Measurements from ENCODE around the gene NCF4. TPM values are rescaled to one million over a fixed set of nuclear protein-coding genes. Genes with fewer than 3 reads are reported as not detected.

NCF4 gene
- total and polyA plus RNA-seq, 4 donors: 14.1 to 113 (median 40.0) TPM

- WGBS, 2 donors: 82 to 83% methylated on average over 4 of the region's 4 CpGs
- H3K27ac ChIP-seq (ENCODE audit: low read depth in 1 of 2, low read length in 1 of 2): no peak overlapping the region
Observed at GRCh38 chr22:36887162-36887561, 26.4 kb downstream of the NCF4 start.

GRCh38 chr22:36891646-36892045 lies 30.8 kb downstream of the NCF4 start:
- 85 to 90% methylated on average over 1 of the region's 1 CpG for WGBS, 2 donors
- Histone ChIP-seq H3K27ac (ENCODE audit: low read depth in 1 of 2, low read length in 1 of 2) (no peak overlapping the region), H3K9me3 (ENCODE audit: control insufficient read depth in 4 of 4, insufficient read depth in 3 of 4, low read length in 3 of 4) (peaks cover 0 to 5% (median 0%) of the 10 kb centered on the region in 4 donors), H3K27me3 (ENCODE audit: control insufficient read depth in 3 of 3, insufficient read depth in 3 of 3, low read length in 2 of 3) (no peaks in the 10 kb centered on the region), H3K4me3 (no peak overlapping the region), H3K9ac (ENCODE audit: insufficient read depth in 1 of 2, low read length in 2 of 2) (no peak overlapping the region), H3K36me3 (ENCODE audit: control insufficient read depth in 4 of 4, insufficient read depth in 4 of 4, low read length in 4 of 4) (no peaks in the 10 kb centered on the region), H3K4me1 (ENCODE audit: control insufficient read depth in 5 of 5, insufficient read depth in 5 of 5, low read length in 5 of 5) (peaks cover 0 to 4% (median 0%) of the 10 kb centered on the region in 5 donors)
- ATAC-seq (ENCODE audit: insufficient read depth, low FRiP score) (no peak), DNase-seq (no peak)
- TF ChIP-seq CTCF (IDR thresholded peaks at IDR 0.05; ENCODE audit: control extremely low read depth, extremely low read depth): no peak

More at GRCh38 chr22:36887162-36887561, 26.4 kb downstream of the NCF4 start:
- no peak for DNase-seq
- H3K36me3 ChIP-seq (ENCODE audit: control insufficient read depth in 4 of 4, insufficient read depth in 4 of 4, low read length in 4 of 4): no peaks in the 10 kb centered on the region
- no peak for ATAC-seq (ENCODE audit: insufficient read depth, low FRiP score)
- H3K4me3 ChIP-seq: no peak overlapping the region
- no peak overlapping the region for H3K9ac ChIP-seq (ENCODE audit: insufficient read depth in 1 of 2, low read length in 2 of 2)
- peaks cover 0 to 3% (median 0%) of the 10 kb centered on the region in 4 donors for H3K9me3 ChIP-seq (ENCODE audit: control insufficient read depth in 4 of 4, insufficient read depth in 3 of 4, low read length in 3 of 4)
- H3K27me3 ChIP-seq (ENCODE audit: control insufficient read depth in 3 of 3, insufficient read depth in 3 of 3, low read length in 2 of 3): peaks cover 0 to 4% (median 0%) of the 10 kb centered on the region in 3 donors
- H3K4me1 ChIP-seq (ENCODE audit: control insufficient read depth in 5 of 5, insufficient read depth in 5 of 5, low read length in 5 of 5): no peaks in the 10 kb centered on the region
- no peak for TF ChIP-seq CTCF (IDR thresholded peaks at IDR 0.05; ENCODE audit: control extremely low read depth, extremely low read depth)

- Histone ChIP-seq H3K36me3 (ENCODE audit: control insufficient read depth in 4 of 4, insufficient read depth in 4 of 4, low read length in 4 of 4) (no peaks in the 10 kb centered on the region), H3K4me3 (no peak overlapping the region), H3K27me3 (ENCODE audit: control insufficient read depth in 3 of 3, insufficient read depth in 3 of 3, low read length in 2 of 3) (no peaks in the 10 kb centered on the region), H3K9me3 (ENCODE audit: control insufficient read depth in 4 of 4, insufficient read depth in 3 of 4, low read length in 3 of 4) (peaks cover 0 to 5% (median 0%) of the 10 kb centered on the region in 4 donors), H3K9ac (ENCODE audit: insufficient read depth in 1 of 2, low read length in 2 of 2) (no peak overlapping the region), H3K4me1 (ENCODE audit: control insufficient read depth in 5 of 5, insufficient read depth in 5 of 5, low read length in 5 of 5) (peaks cover 0 to 4% (median 0%) of the 10 kb centered on the region in 5 donors), H3K27ac (ENCODE audit: low read depth in 1 of 2, low read length in 1 of 2) (no peak overlapping the region)
- DNase-seq: no peak
- TF ChIP-seq CTCF (IDR thresholded peaks at IDR 0.05; ENCODE audit: control extremely low read depth, extremely low read depth): no peak
- ATAC-seq (ENCODE audit: insufficient read depth, low FRiP score): no peak
- WGBS, 2 donors: 38 to 43% methylated on average over 2 of the region's 2 CpGs
Observed at GRCh38 chr22:36892292-36892691, 31.5 kb downstream of the NCF4 start.

- H3K9me3 ChIP-seq (ENCODE audit: control insufficient read depth in 4 of 4, insufficient read depth in 3 of 4, low read length in 3 of 4): peaks cover 0 to 7% (median 0%) of the 10 kb centered on the region in 4 donors
- ATAC-seq (ENCODE audit: insufficient read depth, low FRiP score): no peak
- no peaks in the 10 kb centered on the region for H3K27me3 ChIP-seq (ENCODE audit: control insufficient read depth in 3 of 3, insufficient read depth in 3 of 3, low read length in 2 of 3)
- 74 to 84% methylated on average over 3 of the region's 3 CpGs for WGBS, 2 donors
- no peak overlapping the region for H3K9ac ChIP-seq (ENCODE audit: insufficient read depth in 1 of 2, low read length in 2 of 2)
- H3K4me1 ChIP-seq (ENCODE audit: control insufficient read depth in 5 of 5, insufficient read depth in 5 of 5, low read length in 5 of 5): peaks cover 0 to 4% (median 0%) of the 10 kb centered on the region in 5 donors
- H3K27ac ChIP-seq (ENCODE audit: low read depth in 1 of 2, low read length in 1 of 2): no peak overlapping the region
- no peak for DNase-seq
- H3K4me3 ChIP-seq: no peak overlapping the region
- H3K36me3 ChIP-seq (ENCODE audit: control insufficient read depth in 4 of 4, insufficient read depth in 4 of 4, low read length in 4 of 4): no peaks in the 10 kb centered on the region
- no peak for TF ChIP-seq CTCF (IDR thresholded peaks at IDR 0.05; ENCODE audit: control extremely low read depth, extremely low read depth)
Observed at GRCh38 chr22:36893262-36893661, 32.5 kb downstream of the NCF4 start.
